Lower leg skin (tissue), 4 donors: ENCODE results near the gene JMJD1C. TPM values are rescaled to one million over a fixed set of nuclear protein-coding genes. Genes with fewer than 3 reads are reported as not detected.
"Not testable (repeated sequence)": the region's sequence is repeated elsewhere in the genome, so short reads cannot be mapped to it uniquely, and the experiment has no call there.

Source experiments
- DNase-seq, 2 donors: peaks; one replicate each; pipeline ENCODE4 v3.0.0-alpha.2; 2019; ENCODE audit warnings: low spot score in 2 of 2
- H3K4me3 ChIP-seq: fragments of 200-600 bp; sonication (generic); 2 replicates; pipeline ENCODE4 v1.5.1; 2017; ENCODE audit warnings: mild to moderate bottlenecking, low read depth; ENCODE audit not compliant: poor library complexity, severe bottlenecking
- POLR2A ChIP-seq, 2 donors: fragments of 450-650 bp; IDR thresholded peaks; one replicate each; pipeline ENCODE4 v1.6.1; 2016 to 2017; ENCODE audit warnings: antibody characterized with exemption in 2 of 2, mild to moderate bottlenecking in 1 of 2, moderate library complexity in 1 of 2
- WGBS, 2 donors: methylation state at CpG; one replicate each; pipeline ENCODE4 v1.1.5; 2018; 5-methylcytosine and 5-hydroxymethylcytosine counted together
- intact Hi-C: fragments of 100-400 bp; cut with DNase I; formaldehyde crosslinking; loops from one replicate; pipeline ENCODE4 v1.15.0; 2023; ENCODE audit warnings: low total_unique reads
- total RNA-seq, 4 donors: library from RNA; depleted of rRNA; stranded (reverse); fragments of >200 nt; gene quantifications; one replicate each; pipeline ENCODE4 v1.1.0, GENCODE V29; 2016
- TF ChIP-seq, protein P1 (sequence below), 3 donors: fragments of 450-650 bp; IDR thresholded peaks; one replicate each; pipeline ENCODE4 v1.5.1; 2016; ENCODE audit warnings: antibody characterized with exemption in 3 of 3, mild to moderate bottlenecking in 3 of 3, moderate library complexity in 2 of 3

Gene JMJD1C
- total RNA-seq, 4 donors from 2014 or later = 82.0 to 92.5 (median 84.9) TPM

- no peak overlapping the region for H3K4me3 ChIP-seq
Measured at GRCh38 chr10:63388421-63389031, 77.3 kb downstream of the JMJD1C start.

GRCh38 chr10:63385254-63385653 lies 80.5 kb downstream of the JMJD1C start:
- WGBS, 2 donors = 82 to 90% methylated on average over 5 of the region's 5 CpGs
- intact Hi-C loops = no loop called here
- no peak overlapping the region for H3K4me3 ChIP-seq
- TF ChIP-seq, protein P1, sequence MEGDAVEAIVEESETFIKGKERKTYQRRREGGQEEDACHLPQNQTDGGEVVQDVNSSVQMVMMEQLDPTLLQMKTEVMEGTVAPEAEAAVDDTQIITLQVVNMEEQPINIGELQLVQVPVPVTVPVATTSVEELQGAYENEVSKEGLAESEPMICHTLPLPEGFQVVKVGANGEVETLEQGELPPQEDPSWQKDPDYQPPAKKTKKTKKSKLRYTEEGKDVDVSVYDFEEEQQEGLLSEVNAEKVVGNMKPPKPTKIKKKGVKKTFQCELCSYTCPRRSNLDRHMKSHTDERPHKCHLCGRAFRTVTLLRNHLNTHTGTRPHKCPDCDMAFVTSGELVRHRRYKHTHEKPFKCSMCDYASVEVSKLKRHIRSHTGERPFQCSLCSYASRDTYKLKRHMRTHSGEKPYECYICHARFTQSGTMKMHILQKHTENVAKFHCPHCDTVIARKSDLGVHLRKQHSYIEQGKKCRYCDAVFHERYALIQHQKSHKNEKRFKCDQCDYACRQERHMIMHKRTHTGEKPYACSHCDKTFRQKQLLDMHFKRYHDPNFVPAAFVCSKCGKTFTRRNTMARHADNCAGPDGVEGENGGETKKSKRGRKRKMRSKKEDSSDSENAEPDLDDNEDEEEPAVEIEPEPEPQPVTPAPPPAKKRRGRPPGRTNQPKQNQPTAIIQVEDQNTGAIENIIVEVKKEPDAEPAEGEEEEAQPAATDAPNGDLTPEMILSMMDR (IDR thresholded peaks at IDR 0.05) = no peak
- TF ChIP-seq POLR2A (IDR thresholded peaks at IDR 0.05) = no peak
- DNase-seq = no peak

More at GRCh38 chr10:63388421-63389031, 77.3 kb downstream of the JMJD1C start:
- TF ChIP-seq POLR2A (IDR thresholded peaks at IDR 0.05) = no peak
- TF ChIP-seq, protein P1 (IDR thresholded peaks at IDR 0.05) = no peak
- intact Hi-C loops = no loop called here
- no peak for DNase-seq
- WGBS, 2 donors = 64 to 72% methylated on average over 2 of the region's 2 CpGs

DNA sequence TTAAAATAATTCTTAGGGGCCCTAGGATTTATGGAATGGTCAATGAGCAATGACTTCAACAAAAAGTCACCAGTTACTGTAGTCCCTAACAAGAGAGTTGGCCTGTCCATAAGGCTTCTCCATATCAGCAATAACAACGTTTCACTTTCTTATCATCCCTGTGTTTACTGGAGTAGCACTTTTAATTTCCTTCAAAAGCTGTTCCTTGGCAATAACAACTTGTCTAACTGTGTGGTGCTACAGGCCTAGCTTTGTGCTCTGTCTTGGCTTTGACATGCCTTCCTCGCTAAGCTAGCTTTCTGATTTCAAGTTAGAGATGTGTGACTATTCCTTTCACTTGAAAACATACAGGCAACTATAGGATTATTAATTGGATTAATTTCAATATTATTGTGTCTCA lies 81.1 kb downstream of the JMJD1C start:
- intact Hi-C loops = no loop called here
- TF ChIP-seq POLR2A (IDR thresholded peaks at IDR 0.05) = no peak
- TF ChIP-seq, protein P1 (IDR thresholded peaks at IDR 0.05) = no peak
- 68% methylated on average over 2 of the region's 2 CpGs for WGBS, 2 donors
- no peak for DNase-seq
- no peak overlapping the region for H3K4me3 ChIP-seq

- WGBS, 2 donors = 84 to 86% methylated on average over 1 of the region's 1 CpG
- H3K4me3 ChIP-seq = no peak overlapping the region
- TF ChIP-seq, protein P1 (IDR thresholded peaks at IDR 0.05) = no peak
- no peak for TF ChIP-seq POLR2A (IDR thresholded peaks at IDR 0.05)
- intact Hi-C loops = no loop called here
- no peak for DNase-seq
Measured at GRCh38 chr10:63384001-63384400, 81.8 kb downstream of the JMJD1C start.

GRCh38 chr10:63383141-63383540 lies 82.6 kb downstream of the JMJD1C start:
- TF ChIP-seq, protein P1 (IDR thresholded peaks at IDR 0.05) = no peak
- no peak for TF ChIP-seq POLR2A (IDR thresholded peaks at IDR 0.05)
- H3K4me3 ChIP-seq = no peak overlapping the region
- intact Hi-C loops = no loop called here
- WGBS, 2 donors = 59% methylated on average over 1 of the region's 1 CpG
- DNase-seq = no peak

- intact Hi-C loops = no loop called here
- WGBS, 2 donors = 81 to 83% methylated on average over 4 of the region's 4 CpGs
- DNase-seq = no peak
- TF ChIP-seq, protein P1 (IDR thresholded peaks at IDR 0.05) = no peak
- no peak for TF ChIP-seq POLR2A (IDR thresholded peaks at IDR 0.05)
- H3K4me3 ChIP-seq = no peak overlapping the region
Measured at GRCh38 chr10:63382066-63382465, 83.7 kb downstream of the JMJD1C start.

- H3K4me3 ChIP-seq, intact Hi-C loops, DNase-seq: not testable (repeated sequence)
- WGBS, 2 donors = 76 to 78% methylated on average over 6 of the region's 6 CpGs
Measured at GRCh38 chr10:63377305-63377661, 88.5 kb downstream of the JMJD1C start.
